Measurements from ENCODE around the gene SGMS1. TPM values are rescaled to one million over a fixed set of nuclear protein-coding genes. Genes with fewer than 3 reads are reported as not detected.
A peak's percentile ranks its signal among the peaks of the same experiment; 100 is the strongest.
"Not testable (repeated sequence)": the region's sequence is repeated elsewhere in the genome, so short reads cannot be mapped to it uniquely, and the experiment has no call there.

SGMS1 gene
- total RNA-seq (2022) (26.1 and 34.5 TPM in 2 replicates), Bru-seq, nascent RNA (percentile 79 among the genes with signal in this experiment), BruChase-seq, experiment 1, labeled RNA remaining after a 6-hour chase (percentile 59 among the genes with signal in this experiment), BruChase-seq, experiment 2, labeled RNA remaining after a 2-hour chase (percentile 56 among the genes with signal in this experiment)
- long read RNA-seq, transcript SGMS1-202 (11 exons, 3,744 nt), result major isoform, 15 of 31 reads
- long read RNA-seq, partial matches to known transcripts, result 6 of 31 reads
- long read RNA-seq, other reads (novel, unspliced or antisense), result 10 of 31 reads

DNA sequence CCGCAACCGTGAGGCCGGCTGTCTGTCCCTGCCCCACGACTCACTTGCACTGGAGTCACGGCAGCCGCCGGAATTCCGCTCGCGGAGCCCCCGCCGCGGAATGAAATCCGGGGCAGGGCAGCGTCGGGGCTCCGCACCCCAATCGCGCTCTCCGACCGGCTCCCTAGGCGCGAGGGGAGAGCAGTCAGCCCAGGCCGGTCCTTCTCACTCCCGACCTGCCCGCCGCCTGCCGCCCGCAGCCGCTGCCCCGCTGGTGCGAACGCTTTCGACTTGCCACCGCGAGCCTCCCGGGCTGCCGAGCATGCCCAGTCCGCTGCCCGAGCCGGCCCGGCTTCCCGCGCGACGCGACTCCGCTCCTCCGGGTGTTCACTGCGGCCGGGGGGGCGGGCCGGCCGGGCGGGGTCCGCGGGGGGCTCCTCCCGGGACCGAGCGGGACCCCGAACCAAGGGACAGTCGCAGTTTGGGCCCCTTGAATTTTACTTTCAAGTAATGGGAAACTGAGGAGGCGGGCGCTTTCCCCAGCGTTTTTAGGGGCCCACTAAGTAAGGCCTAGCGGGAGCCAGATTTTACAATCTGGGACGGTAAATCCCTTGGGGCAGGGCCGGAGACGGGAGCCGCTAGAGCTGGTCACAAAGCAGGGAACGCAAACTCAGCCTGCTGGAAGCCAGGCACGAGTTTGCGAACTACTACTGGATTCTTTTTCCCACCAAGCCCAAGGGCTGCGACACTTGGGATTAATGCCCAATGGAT lies at the start of gene SGMS1:
SGMS1 (minus strand) TSS at position 294 of the 750 bp plus-strand sequence. CDS start 279,842 bp downstream, outside the sequence.
- H3K27ac Mint-ChIP-seq (ENCODE audit: unreplicated experiment), result peak within 1 kb of the TSS; percentile 82
- H3K4me3 Mint-ChIP-seq (ENCODE audit: low read depth, unreplicated experiment), result peak within 1 kb of the TSS; percentile 78
- peaks cover 41% of the 10 kb centered on the region for H3K36me3 Mint-ChIP-seq (ENCODE audit: insufficient read depth, unreplicated experiment)
- CTCF ChIA-PET, result interaction anchor here (0.9 to 1.4 kb wide), 4 partner anchors 19 to 256 kb away, joined by 3 to 6 read pairs (median 4); no protein-coding TSS in a partner anchor
- H3K4me1 Mint-ChIP-seq (ENCODE audit: low read depth, unreplicated experiment), result no peaks in the 10 kb centered on the region
- no TSS peak for BruUV-seq (replicated peaks)
- no peaks in the 10 kb centered on the region for H3K27me3 Mint-ChIP-seq (ENCODE audit: unreplicated experiment)
- TF ChIP-seq, protein P1, sequence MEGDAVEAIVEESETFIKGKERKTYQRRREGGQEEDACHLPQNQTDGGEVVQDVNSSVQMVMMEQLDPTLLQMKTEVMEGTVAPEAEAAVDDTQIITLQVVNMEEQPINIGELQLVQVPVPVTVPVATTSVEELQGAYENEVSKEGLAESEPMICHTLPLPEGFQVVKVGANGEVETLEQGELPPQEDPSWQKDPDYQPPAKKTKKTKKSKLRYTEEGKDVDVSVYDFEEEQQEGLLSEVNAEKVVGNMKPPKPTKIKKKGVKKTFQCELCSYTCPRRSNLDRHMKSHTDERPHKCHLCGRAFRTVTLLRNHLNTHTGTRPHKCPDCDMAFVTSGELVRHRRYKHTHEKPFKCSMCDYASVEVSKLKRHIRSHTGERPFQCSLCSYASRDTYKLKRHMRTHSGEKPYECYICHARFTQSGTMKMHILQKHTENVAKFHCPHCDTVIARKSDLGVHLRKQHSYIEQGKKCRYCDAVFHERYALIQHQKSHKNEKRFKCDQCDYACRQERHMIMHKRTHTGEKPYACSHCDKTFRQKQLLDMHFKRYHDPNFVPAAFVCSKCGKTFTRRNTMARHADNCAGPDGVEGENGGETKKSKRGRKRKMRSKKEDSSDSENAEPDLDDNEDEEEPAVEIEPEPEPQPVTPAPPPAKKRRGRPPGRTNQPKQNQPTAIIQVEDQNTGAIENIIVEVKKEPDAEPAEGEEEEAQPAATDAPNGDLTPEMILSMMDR (IDR thresholded peaks at IDR 0.05; ENCODE audit: unreplicated experiment), result no peak
- no peaks in the 10 kb centered on the region for H3K9me3 Mint-ChIP-seq (ENCODE audit: low read depth, unreplicated experiment)
- intact Hi-C loops (cut with micrococcal nuclease; ENCODE audit: unreplicated experiment), result loop anchor here (1.0 to 5.0 kb wide), 5 partner anchors 47 to 257 kb away; no protein-coding TSS in a partner anchor
- DNase-seq, result peak; percentile 88

DNA sequence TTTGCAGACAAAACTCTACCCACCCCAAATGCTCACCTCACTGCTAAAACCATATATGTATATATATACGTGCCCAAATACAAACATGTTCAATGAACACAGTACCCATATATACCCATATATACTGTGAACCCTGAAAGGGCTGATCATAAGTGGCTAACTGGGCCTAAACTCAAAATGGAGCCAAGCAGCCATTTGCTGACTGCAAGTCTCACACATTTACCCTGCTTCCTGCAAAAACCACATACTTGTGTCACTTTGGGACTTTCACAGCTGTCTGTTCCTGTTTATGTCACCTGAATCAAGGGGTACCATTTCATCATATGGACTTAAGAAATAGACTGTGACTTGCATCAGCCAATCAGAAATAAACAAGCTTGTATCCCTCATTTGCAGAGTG lies 48.4 kb upstream of the SGMS1 start:
- intact Hi-C loops (cut with micrococcal nuclease; ENCODE audit: unreplicated experiment); H3K4me1 Mint-ChIP-seq (ENCODE audit: low read depth, unreplicated experiment); H3K36me3 Mint-ChIP-seq (ENCODE audit: insufficient read depth, unreplicated experiment); H3K27ac Mint-ChIP-seq (ENCODE audit: unreplicated experiment); H3K9me3 Mint-ChIP-seq (ENCODE audit: low read depth, unreplicated experiment); CTCF ChIA-PET; DNase-seq; BruUV-seq (replicated peaks); H3K4me3 Mint-ChIP-seq (ENCODE audit: low read depth, unreplicated experiment): not testable (repeated sequence)
- H3K27me3 Mint-ChIP-seq (ENCODE audit: unreplicated experiment), result peaks cover 17% of the 10 kb centered on the region

DNA sequence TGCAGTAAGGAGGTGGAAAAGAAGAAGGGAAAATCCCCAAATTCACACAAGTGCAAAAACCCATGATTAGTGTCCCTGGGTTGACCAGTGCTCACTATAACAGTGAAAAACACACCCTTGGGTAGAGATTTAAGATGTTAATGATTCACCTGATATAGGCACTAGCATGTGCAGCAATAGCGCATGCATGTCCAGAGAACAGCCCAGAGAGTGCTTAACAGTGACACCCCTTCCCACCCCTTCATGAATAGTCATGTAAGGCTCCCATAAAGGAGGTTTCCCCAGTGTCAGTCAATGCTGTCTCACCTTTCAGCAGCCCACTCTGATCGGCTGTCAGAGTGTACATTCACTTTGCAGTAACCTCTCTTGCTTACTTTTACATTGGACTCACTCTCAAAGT lies 47.9 kb upstream of the SGMS1 start:
- BruUV-seq (replicated peaks); H3K27ac Mint-ChIP-seq (ENCODE audit: unreplicated experiment); H3K36me3 Mint-ChIP-seq (ENCODE audit: insufficient read depth, unreplicated experiment); H3K4me3 Mint-ChIP-seq (ENCODE audit: low read depth, unreplicated experiment); H3K4me1 Mint-ChIP-seq (ENCODE audit: low read depth, unreplicated experiment); intact Hi-C loops (cut with micrococcal nuclease; ENCODE audit: unreplicated experiment); CTCF ChIA-PET; H3K9me3 Mint-ChIP-seq (ENCODE audit: low read depth, unreplicated experiment); DNase-seq: not testable (repeated sequence)
- peaks cover 17% of the 10 kb centered on the region for H3K27me3 Mint-ChIP-seq (ENCODE audit: unreplicated experiment)

DNA sequence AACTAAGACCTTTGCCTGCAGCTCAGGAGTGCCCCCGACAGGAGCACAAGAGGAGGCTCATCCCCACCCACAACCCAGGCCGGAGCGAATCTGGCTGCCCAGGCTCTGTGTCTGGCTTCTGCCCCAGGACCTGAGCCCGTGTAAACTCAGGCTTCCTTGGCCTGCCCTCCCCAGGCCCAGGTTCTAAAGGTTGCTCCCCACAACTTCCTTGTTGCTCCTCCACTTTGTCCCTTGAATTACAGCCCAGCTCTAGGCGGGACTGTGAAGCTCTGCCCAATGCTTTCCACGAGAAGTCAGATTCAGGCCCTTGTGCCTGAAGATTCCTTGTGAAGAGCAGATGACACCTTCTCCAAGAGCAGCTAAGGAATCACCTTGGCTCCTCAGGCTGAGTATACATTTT lies 46.2 kb upstream of the SGMS1 start:
- intact Hi-C loops (cut with micrococcal nuclease; ENCODE audit: unreplicated experiment); H3K36me3 Mint-ChIP-seq (ENCODE audit: insufficient read depth, unreplicated experiment); BruUV-seq (replicated peaks); H3K4me3 Mint-ChIP-seq (ENCODE audit: low read depth, unreplicated experiment); DNase-seq; H3K9me3 Mint-ChIP-seq (ENCODE audit: low read depth, unreplicated experiment); H3K4me1 Mint-ChIP-seq (ENCODE audit: low read depth, unreplicated experiment); CTCF ChIA-PET; H3K27ac Mint-ChIP-seq (ENCODE audit: unreplicated experiment): not testable (repeated sequence)
- peaks cover 17% of the 10 kb centered on the region for H3K27me3 Mint-ChIP-seq (ENCODE audit: unreplicated experiment)

DNA sequence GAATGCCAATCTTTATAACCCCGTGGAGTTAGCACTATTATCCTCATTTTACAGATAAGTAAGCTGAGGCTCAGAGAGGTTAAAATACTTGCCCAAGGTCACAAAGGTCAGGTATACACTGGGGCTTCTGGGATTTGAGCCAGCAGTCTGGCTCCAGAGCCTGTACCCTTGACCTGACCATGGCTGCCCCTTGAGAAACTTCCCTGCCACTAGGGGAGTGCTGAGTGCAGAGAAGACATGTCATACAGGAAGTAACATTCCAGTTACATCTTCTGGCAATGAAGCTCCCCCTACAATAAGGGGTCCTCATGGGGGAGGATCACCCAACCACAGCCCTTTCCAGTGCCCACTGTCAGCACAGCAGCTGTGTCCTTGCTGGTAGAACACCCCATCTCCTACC lies 43.6 kb upstream of the SGMS1 start:
- H3K27ac Mint-ChIP-seq (ENCODE audit: unreplicated experiment); intact Hi-C loops (cut with micrococcal nuclease; ENCODE audit: unreplicated experiment); H3K4me1 Mint-ChIP-seq (ENCODE audit: low read depth, unreplicated experiment); H3K9me3 Mint-ChIP-seq (ENCODE audit: low read depth, unreplicated experiment); H3K36me3 Mint-ChIP-seq (ENCODE audit: insufficient read depth, unreplicated experiment); BruUV-seq (replicated peaks); CTCF ChIA-PET; H3K4me3 Mint-ChIP-seq (ENCODE audit: low read depth, unreplicated experiment); DNase-seq: not testable (repeated sequence)
- H3K27me3 Mint-ChIP-seq (ENCODE audit: unreplicated experiment), result peaks cover 17% of the 10 kb centered on the region

DNA sequence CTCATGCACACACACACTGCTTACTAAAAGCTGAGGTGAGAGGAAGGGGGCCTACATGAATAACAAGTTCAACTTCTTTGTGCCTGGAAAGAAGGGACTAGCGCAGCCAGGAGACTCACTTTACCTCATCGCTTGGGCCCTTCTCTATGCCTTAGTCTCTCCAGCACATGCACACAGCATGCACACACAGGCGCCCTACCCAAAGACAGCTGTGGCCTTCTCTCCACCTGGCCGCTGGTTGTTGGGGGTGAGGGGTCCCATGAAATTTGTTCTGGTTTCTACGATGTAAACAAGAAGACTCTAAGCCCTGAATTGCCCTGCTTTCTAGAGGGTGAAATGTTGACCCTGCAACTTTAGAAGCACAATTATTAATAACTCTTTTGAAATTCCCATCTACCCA lies 38.7 kb upstream of the SGMS1 start:
- H3K9me3 Mint-ChIP-seq (ENCODE audit: low read depth, unreplicated experiment); H3K4me3 Mint-ChIP-seq (ENCODE audit: low read depth, unreplicated experiment); BruUV-seq (replicated peaks); intact Hi-C loops (cut with micrococcal nuclease; ENCODE audit: unreplicated experiment); H3K27ac Mint-ChIP-seq (ENCODE audit: unreplicated experiment); H3K27me3 Mint-ChIP-seq (ENCODE audit: unreplicated experiment); CTCF ChIA-PET; DNase-seq; H3K4me1 Mint-ChIP-seq (ENCODE audit: low read depth, unreplicated experiment); H3K36me3 Mint-ChIP-seq (ENCODE audit: insufficient read depth, unreplicated experiment): not testable (repeated sequence)

DNA sequence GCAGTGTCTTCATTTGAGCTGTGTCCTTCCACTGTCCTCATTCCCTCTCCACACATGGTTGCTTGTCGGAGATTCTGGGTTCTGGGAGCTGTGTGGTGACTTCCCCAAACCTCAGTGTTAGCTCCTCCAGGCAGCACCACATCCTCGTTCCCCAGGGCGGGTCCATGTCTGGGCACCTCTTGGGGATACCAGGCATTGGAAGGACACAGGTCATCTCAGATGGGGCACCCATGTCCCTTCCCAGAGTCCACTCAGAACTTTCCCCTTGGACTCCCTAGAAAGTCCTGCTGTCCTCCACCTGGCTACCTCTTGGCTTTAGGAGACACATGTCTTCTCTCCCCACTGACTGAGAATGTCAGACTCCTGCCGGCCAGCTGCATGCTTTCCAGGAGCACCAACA lies 37.8 kb upstream of the SGMS1 start:
- intact Hi-C loops (cut with micrococcal nuclease; ENCODE audit: unreplicated experiment); H3K4me1 Mint-ChIP-seq (ENCODE audit: low read depth, unreplicated experiment); CTCF ChIA-PET; DNase-seq; H3K27me3 Mint-ChIP-seq (ENCODE audit: unreplicated experiment); H3K36me3 Mint-ChIP-seq (ENCODE audit: insufficient read depth, unreplicated experiment); H3K27ac Mint-ChIP-seq (ENCODE audit: unreplicated experiment); H3K4me3 Mint-ChIP-seq (ENCODE audit: low read depth, unreplicated experiment); BruUV-seq (replicated peaks); H3K9me3 Mint-ChIP-seq (ENCODE audit: low read depth, unreplicated experiment): not testable (repeated sequence)

DNA sequence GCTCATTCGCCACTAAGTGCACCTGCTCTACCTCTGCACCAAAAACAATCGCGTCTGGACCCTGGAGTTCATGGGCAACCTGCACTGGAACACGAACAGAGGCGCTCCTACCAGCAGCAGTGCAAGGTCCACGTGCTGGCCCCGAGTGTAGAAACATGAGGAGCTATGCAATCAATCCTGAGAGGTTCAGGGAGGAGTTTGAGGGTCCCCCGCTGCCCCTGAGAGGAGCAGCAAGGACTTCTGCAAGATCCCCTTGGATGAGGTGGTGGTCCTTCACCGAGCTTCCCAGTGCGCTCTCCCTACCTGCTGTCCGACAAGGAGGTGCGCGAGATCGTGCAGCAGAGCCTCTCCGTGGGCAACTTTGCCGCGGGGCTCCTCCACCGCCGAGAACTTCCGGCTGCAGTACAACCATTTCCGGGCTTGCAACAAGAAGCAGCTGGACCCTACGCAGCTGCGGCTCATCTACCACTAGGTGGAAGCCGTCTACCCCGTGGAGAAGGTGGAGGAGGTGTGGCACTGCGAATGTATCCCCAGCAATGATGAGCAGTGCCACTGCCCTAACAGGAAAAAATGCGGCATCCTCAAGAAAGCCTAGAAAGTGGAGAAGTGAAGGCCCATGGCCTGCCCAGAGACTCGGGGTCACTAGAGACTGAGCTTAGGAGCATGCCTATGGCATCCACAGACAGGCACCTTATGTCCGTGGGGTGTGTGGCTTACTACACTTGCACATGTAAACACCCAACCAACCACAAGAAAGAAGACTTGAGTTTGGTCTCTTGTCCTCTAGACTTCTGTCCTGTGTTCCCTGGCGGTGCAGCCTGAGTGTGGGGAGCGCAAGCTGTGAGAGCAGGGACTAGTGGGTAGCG lies 36.3 kb upstream of the SGMS1 start:
- DNase-seq; intact Hi-C loops (cut with micrococcal nuclease; ENCODE audit: unreplicated experiment); CTCF ChIA-PET; H3K27ac Mint-ChIP-seq (ENCODE audit: unreplicated experiment); H3K4me1 Mint-ChIP-seq (ENCODE audit: low read depth, unreplicated experiment); H3K27me3 Mint-ChIP-seq (ENCODE audit: unreplicated experiment); H3K9me3 Mint-ChIP-seq (ENCODE audit: low read depth, unreplicated experiment); BruUV-seq (replicated peaks); H3K36me3 Mint-ChIP-seq (ENCODE audit: insufficient read depth, unreplicated experiment); H3K4me3 Mint-ChIP-seq (ENCODE audit: low read depth, unreplicated experiment): not testable (repeated sequence)
